HepG2 (cell line): ENCODE measurements around the gene TTLL1. TPM values are rescaled to one million over a fixed set of nuclear protein-coding genes. Genes with fewer than 3 reads are reported as not detected.
A peak's percentile ranks its signal among the peaks of the same experiment; 100 is the strongest.

ENCODE experiments used
- ARNTL ChIP-seq: sonication (generic); formaldehyde crosslinking; IDR thresholded peaks from 2 replicates; pipeline ENCODE4 v1.4.0; 2020; ENCODE audit warnings: mild to moderate bottlenecking, missing genetic modification reagents
- HMGA1 ChIP-seq: sonication (generic); formaldehyde crosslinking; conservative IDR thresholded peaks from 2 replicates; pipeline ENCODE4 v1.4.0; 2020; ENCODE audit warnings: missing genetic modification reagents
- IKZF4 ChIP-seq: sonication (generic); formaldehyde crosslinking; IDR thresholded peaks from 2 replicates; pipeline ENCODE4 v1.5.1; 2020; ENCODE audit warnings: borderline replicate concordance, mild to moderate bottlenecking, low read depth, missing genetic modification reagents; ENCODE audit errors: not compliant biosample characterization
- NFE2L2 ChIP-seq: fragments of 150-350 bp; IDR thresholded peaks from 2 replicates; pipeline ENCODE4 v1.6.1; 2014; ENCODE audit warnings: low read length
- SNRNP70 ChIP-seq: fragments of 200-400 bp; formaldehyde crosslinking; IDR thresholded peaks from 2 replicates; pipeline ENCODE4 v1.6.1; 2017; ENCODE audit warnings: mild to moderate bottlenecking, low read depth, low read length, moderate library complexity
- TRIM24 ChIP-seq: sonication (generic); formaldehyde crosslinking; IDR thresholded peaks from 2 replicates; pipeline ENCODE4 v1.8.0; 2022; ENCODE audit warnings: mild to moderate bottlenecking, missing genetic modification reagents
- ZFP90 ChIP-seq: sonication (generic); formaldehyde crosslinking; IDR thresholded peaks from 2 replicates; pipeline ENCODE4 v1.8.0; 2022; ENCODE audit warnings: missing genetic modification reagents, mild to moderate bottlenecking, inconsistent platforms, borderline replicate concordance
- ZNF20 ChIP-seq: sonication (generic); formaldehyde crosslinking; IDR thresholded peaks from 2 replicates; pipeline ENCODE4 v1.4.0; 2020; ENCODE audit warnings: mild to moderate bottlenecking, moderate library complexity, missing genetic modification reagents
- ZNF616 ChIP-seq: sonication (generic); formaldehyde crosslinking; IDR thresholded peaks from 2 replicates; pipeline ENCODE4 v1.5.0; 2020; ENCODE audit warnings: low read depth, mild to moderate bottlenecking, missing genetic modification reagents
- polyA plus RNA-seq, 8 experiments: library from polyadenylated mRNA; depleted of rRNA in 3 of 8; stranded (reverse) in 7 of 8; unstranded in 1 of 8; fragments of >200 nt; fragmentation: Illumina TruSeq in 4 of 8; extraction: Trizol in 4 of 8; gene quantifications; 2 replicates each; pipeline versions ENCODE4 v1.2.1 to v1.2.3, GENCODE V29; 2011 to 2016; ENCODE audit warnings: low read depth in 4 of 8, missing spikeins in 1 of 8, mixed read lengths in 1 of 8; ENCODE audit not compliant: insufficient read depth in 1 of 8
- total RNA-seq, 5 experiments: library from RNA; depleted of rRNA; stranded (reverse); fragments of >200 nt; fragmentation: Illumina TruSeq; extraction: Trizol; gene quantifications; 2 replicates each; pipeline ENCODE4 v1.2.3, GENCODE V29; 2016; ENCODE audit warnings: low read depth in 1 of 5
- TF ChIP-seq, protein P1 (sequence below): sonication (generic); formaldehyde crosslinking; conservative IDR thresholded peaks from 2 replicates; pipeline ENCODE4 v1.8.0; 2022; ENCODE audit warnings: missing genetic modification reagents
- TF ChIP-seq, protein P2 (sequence below): sonication (generic); formaldehyde crosslinking; IDR thresholded peaks from 2 replicates; pipeline ENCODE4 v1.4.0; 2020; ENCODE audit warnings: missing genetic modification reagents
- TF ChIP-seq, protein P3 (sequence below): sonication (generic); formaldehyde crosslinking; IDR thresholded peaks from 2 replicates; pipeline ENCODE4 v1.5.0; 2020; ENCODE audit warnings: missing genetic modification reagents
- TF ChIP-seq, protein P4 (sequence below): fragments of 450-650 bp; IDR thresholded peaks from 2 replicates; pipeline ENCODE4 v1.6.1; 2016
- TF ChIP-seq, protein P5 (sequence below): fragments of 450-650 bp; IDR thresholded peaks from 2 replicates; pipeline ENCODE4 v1.6.1; 2017
- TF ChIP-seq, protein P6 (sequence below): sonication (generic); formaldehyde crosslinking; IDR thresholded peaks from 2 replicates; pipeline ENCODE4 v1.8.0; 2022; ENCODE audit warnings: mild to moderate bottlenecking, missing genetic modification reagents; ENCODE audit not compliant: insufficient replicate concordance

The TTLL1 gene
- total and polyA plus RNA-seq, 2 of the 13 experiments (the other 11 are each of a cell fraction or from before 2014, with no cell fraction given) = 1.6 to 5.3 TPM

DNA sequence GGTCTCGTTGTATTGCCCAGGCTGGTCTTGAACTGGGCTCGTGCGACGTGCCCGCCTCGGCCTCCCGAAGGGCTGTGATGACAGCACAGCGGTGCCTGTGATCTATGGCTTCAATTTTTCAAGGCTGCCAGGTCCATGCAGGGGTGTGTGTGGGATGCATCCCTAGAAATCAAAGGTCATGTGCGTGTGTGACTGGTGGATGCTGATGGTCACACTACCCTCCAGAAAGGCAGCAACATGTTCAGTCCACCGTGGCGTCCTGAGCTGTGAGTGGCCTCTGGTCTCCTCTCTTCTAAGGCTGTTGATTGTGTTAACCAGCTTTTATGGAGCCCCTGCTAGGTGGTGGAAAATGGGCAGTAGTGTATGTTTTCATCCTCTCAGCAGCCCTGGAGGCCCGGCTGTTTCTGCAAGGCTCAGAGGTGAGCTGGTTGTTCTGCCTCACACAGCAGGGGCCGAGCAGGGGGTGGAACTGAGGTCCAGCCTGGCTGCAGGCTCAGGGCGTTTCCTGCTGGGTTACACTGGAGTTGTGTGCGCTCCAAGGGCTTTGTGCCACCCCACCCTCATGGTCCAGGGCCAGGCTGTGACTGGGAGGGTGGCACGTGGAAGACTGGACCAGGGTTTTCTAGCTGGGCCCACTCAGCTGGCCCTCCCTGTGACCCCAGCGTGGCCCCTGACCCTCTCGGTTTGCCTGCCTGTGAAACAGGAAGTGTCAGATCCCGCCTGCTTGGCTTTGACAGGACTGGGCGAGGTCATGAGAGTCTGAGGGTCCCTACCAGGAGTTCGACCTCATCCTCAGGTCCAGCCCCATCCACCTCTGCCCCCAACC, 29.0 kb upstream of the TTLL1 start (continued):
- TF ChIP-seq IKZF4 = no peak
- TF ChIP-seq, protein P1, sequence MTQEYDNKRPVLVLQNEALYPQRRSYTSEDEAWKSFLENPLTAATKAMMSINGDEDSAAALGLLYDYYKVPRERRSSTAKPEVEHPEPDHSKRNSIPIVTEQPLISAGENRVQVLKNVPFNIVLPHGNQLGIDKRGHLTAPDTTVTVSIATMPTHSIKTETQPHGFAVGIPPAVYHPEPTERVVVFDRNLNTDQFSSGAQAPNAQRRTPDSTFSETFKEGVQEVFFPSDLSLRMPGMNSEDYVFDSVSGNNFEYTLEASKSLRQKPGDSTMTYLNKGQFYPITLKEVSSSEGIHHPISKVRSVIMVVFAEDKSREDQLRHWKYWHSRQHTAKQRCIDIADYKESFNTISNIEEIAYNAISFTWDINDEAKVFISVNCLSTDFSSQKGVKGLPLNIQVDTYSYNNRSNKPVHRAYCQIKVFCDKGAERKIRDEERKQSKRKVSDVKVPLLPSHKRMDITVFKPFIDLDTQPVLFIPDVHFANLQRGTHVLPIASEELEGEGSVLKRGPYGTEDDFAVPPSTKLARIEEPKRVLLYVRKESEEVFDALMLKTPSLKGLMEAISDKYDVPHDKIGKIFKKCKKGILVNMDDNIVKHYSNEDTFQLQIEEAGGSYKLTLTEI (CRISPR knock-in tag) = no peak
- TF ChIP-seq, protein P2, sequence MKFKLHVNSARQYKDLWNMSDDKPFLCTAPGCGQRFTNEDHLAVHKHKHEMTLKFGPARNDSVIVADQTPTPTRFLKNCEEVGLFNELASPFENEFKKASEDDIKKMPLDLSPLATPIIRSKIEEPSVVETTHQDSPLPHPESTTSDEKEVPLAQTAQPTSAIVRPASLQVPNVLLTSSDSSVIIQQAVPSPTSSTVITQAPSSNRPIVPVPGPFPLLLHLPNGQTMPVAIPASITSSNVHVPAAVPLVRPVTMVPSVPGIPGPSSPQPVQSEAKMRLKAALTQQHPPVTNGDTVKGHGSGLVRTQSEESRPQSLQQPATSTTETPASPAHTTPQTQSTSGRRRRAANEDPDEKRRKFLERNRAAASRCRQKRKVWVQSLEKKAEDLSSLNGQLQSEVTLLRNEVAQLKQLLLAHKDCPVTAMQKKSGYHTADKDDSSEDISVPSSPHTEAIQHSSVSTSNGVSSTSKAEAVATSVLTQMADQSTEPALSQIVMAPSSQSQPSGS = no peak
- TF ChIP-seq ARNTL (CRISPR knock-in tag) = no peak
- TF ChIP-seq SNRNP70 = no peak
- TF ChIP-seq, protein P3, sequence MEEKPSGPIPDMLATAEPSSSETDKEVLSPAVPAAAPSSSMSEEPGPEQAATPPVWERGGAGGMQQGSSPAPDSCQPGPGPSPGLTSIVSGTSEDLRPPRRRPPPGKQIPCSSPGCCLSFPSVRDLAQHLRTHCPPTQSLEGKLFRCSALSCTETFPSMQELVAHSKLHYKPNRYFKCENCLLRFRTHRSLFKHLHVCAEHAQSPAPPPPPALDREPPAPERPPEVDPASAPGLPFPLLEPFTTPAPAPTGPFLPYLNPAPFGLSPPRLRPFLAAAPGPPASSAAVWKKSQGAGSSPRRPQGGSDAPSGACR (CRISPR knock-in tag) = no peak
- TF ChIP-seq ZFP90 = no peak
- no peak for TF ChIP-seq NFE2L2
- TF ChIP-seq, protein P4, sequence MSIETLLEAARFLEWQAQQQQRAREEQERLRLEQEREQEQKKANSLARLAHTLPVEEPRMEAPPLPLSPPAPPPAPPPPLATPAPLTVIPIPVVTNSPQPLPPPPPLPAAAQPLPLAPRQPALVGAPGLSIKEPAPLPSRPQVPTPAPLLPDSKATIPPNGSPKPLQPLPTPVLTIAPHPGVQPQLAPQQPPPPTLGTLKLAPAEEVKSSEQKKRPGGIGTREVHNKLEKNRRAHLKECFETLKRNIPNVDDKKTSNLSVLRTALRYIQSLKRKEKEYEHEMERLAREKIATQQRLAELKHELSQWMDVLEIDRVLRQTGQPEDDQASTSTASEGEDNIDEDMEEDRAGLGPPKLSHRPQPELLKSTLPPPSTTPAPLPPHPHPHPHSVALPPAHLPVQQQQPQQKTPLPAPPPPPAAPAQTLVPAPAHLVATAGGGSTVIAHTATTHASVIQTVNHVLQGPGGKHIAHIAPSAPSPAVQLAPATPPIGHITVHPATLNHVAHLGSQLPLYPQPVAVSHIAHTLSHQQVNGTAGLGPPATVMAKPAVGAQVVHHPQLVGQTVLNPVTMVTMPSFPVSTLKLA = no peak
- no peak for TF ChIP-seq ZNF616 (CRISPR knock-in tag)
- TF ChIP-seq ZNF20 = no peak
- TF ChIP-seq, protein P5, sequence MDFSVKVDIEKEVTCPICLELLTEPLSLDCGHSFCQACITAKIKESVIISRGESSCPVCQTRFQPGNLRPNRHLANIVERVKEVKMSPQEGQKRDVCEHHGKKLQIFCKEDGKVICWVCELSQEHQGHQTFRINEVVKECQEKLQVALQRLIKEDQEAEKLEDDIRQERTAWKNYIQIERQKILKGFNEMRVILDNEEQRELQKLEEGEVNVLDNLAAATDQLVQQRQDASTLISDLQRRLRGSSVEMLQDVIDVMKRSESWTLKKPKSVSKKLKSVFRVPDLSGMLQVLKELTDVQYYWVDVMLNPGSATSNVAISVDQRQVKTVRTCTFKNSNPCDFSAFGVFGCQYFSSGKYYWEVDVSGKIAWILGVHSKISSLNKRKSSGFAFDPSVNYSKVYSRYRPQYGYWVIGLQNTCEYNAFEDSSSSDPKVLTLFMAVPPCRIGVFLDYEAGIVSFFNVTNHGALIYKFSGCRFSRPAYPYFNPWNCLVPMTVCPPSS = no peak
- TF ChIP-seq HMGA1 (CRISPR knock-in tag) = no peak
- TF ChIP-seq, protein P6, sequence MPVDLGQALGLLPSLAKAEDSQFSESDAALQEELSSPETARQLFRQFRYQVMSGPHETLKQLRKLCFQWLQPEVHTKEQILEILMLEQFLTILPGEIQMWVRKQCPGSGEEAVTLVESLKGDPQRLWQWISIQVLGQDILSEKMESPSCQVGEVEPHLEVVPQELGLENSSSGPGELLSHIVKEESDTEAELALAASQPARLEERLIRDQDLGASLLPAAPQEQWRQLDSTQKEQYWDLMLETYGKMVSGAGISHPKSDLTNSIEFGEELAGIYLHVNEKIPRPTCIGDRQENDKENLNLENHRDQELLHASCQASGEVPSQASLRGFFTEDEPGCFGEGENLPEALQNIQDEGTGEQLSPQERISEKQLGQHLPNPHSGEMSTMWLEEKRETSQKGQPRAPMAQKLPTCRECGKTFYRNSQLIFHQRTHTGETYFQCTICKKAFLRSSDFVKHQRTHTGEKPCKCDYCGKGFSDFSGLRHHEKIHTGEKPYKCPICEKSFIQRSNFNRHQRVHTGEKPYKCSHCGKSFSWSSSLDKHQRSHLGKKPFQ (CRISPR knock-in tag) = peak; percentile 39
- no peak for TF ChIP-seq TRIM24 (CRISPR knock-in tag)
